Naive thymus-derived CD8-positive, alpha-beta T cell (primary cell): ENCODE results near the gene NCSTN. TPM values are rescaled to one million over a fixed set of nuclear protein-coding genes. Genes with fewer than 3 reads are reported as not detected.
A peak's percentile ranks its signal among the peaks of the same experiment; 100 is the strongest.

Experiments
- ATAC-seq, 2 donors: fragments of 150-1000 bp; cut with Tn5 transposase in 1 of 2; sonication (Bioruptor Pico), chemical (Tn5 transposase) in 1 of 2; 1 replicate in 1 of 2; 2 replicates in 1 of 2; pipeline ENCODE4 v1.10.0; 2021; ENCODE audit warnings: mild to moderate bottlenecking in 2 of 2, moderate library complexity in 2 of 2
- POLR2A ChIA-PET: fragments of 350-600 bp; sonication (Branson Sonifier 250); formaldehyde crosslinking; loops from one replicate; lab custom pipeline; 2021; ENCODE audit warnings: antibody characterized with exemption; lab: Charles Lee
- DNase-seq, 10 donors: peaks; one replicate each; pipeline versions ENCODE4 v3.0.0 to v3.0.0-alpha.2; 2020 to 2022
- H3K27ac Mint-ChIP-seq, 10 donors: one replicate each; pipeline ENCODE4 v1.8.0; 2020 to 2022; ENCODE audit warnings: mild to moderate bottlenecking in 10 of 10, mixed read lengths in 10 of 10, moderate library complexity in 4 of 10, inconsistent platforms in 1 of 10
- H3K27me3 Mint-ChIP-seq, 5 donors: one replicate each; pipeline ENCODE4 v1.8.0; 2021 to 2022; ENCODE audit warnings: mixed read lengths in 5 of 5
- H3K36me3 Mint-ChIP-seq, 3 donors: one replicate each; pipeline ENCODE4 v1.8.0; 2020 to 2022; ENCODE audit warnings: mixed read lengths in 3 of 3, mild to moderate bottlenecking in 2 of 3, inconsistent platforms in 1 of 3
- H3K4me1 Mint-ChIP-seq, 4 donors: one replicate each; pipeline ENCODE4 v1.8.0; 2021 to 2022; ENCODE audit warnings: mixed read lengths in 4 of 4
- H3K4me3 Mint-ChIP-seq, 10 donors: one replicate each; pipeline ENCODE4 v1.8.0; 2020 to 2022; ENCODE audit warnings: mild to moderate bottlenecking in 10 of 10, mixed read lengths in 10 of 10, moderate library complexity in 6 of 10, inconsistent platforms in 1 of 10
- H3K9me3 Mint-ChIP-seq, 9 donors: one replicate each; pipeline ENCODE4 v1.8.0; 2020 to 2022; ENCODE audit warnings: mixed read lengths in 9 of 9, mild to moderate bottlenecking in 3 of 9, inconsistent platforms in 1 of 9, moderate library complexity in 1 of 9
- polyA plus RNA-seq, 3 donors: library from polyadenylated mRNA; unstranded; fragments of 300-500 nt; fragmentation: Illumina TruSeq; gene quantifications; one replicate each; pipeline ENCODE4 v1.2.3, GENCODE V29; 2021
- total RNA-seq, 8 experiments: library from RNA in 2 of 8; stranded (reverse) in 2 of 8; gene quantifications; one replicate each; pipeline ENCODE4 v1.2.3 and lab custom pipeline; 2021 to 2026

Gene NCSTN
- total and polyA plus RNA-seq, 5 experiments from 2014 or later = 56.8 to 76.4 (median 64.2) TPM

- ATAC-seq = no peak
- DNase-seq = no peak
- Mint-ChIP-seq H3K4me3 (no peak overlapping the region), H3K27me3 (no peaks in the 10 kb centered on the region), H3K4me1 (peaks cover 0 to 10% (median under 1%) of the 10 kb centered on the region in 4 donors), H3K9me3 (no peaks in the 10 kb centered on the region), H3K27ac (peak overlapping the region in 3 of 10 donors; percentile 11 to 78 (median 24)), H3K36me3 (peaks cover 6 to 97% (median 36%) of the 10 kb centered on the region in 3 donors)
- POLR2A ChIA-PET = no interaction called here
Observed at GRCh38 chr1:160328184-160328583, 15.0 kb upstream of the NCSTN start.

GRCh38 chr1:160330119-160330518 is 13.1 kb upstream of the NCSTN start:
- ATAC-seq (no peak), DNase-seq (no peak)
- Mint-ChIP-seq H3K27ac (peak overlapping the region in 3 of 10 donors; percentile 2 to 37 (median 8)), H3K9me3 (no peaks in the 10 kb centered on the region), H3K36me3 (peaks cover 6 to 94% (median 28%) of the 10 kb centered on the region in 3 donors), H3K4me1 (peaks cover 0 to 10% (median under 1%) of the 10 kb centered on the region in 4 donors), H3K27me3 (no peaks in the 10 kb centered on the region), H3K4me3 (no peak overlapping the region)
- POLR2A ChIA-PET = no interaction called here

- Mint-ChIP-seq H3K27ac (no peak overlapping the region), H3K4me3 (no peak overlapping the region), H3K36me3 (peaks cover 6 to 90% (median 20%) of the 10 kb centered on the region in 3 donors), H3K4me1 (peaks cover 0 to 10% (median under 1%) of the 10 kb centered on the region in 4 donors), H3K27me3 (no peaks in the 10 kb centered on the region), H3K9me3 (no peaks in the 10 kb centered on the region)
- ATAC-seq = no peak
- POLR2A ChIA-PET = interaction anchor here (0.5 to 1.5 kb wide), 2 partner anchors 38 to 57 kb away, joined by 3 to 5 read pairs; no protein-coding TSS in a partner anchor
- no peak for DNase-seq
Observed at GRCh38 chr1:160332516-160332915, 10.7 kb upstream of the NCSTN start.

GRCh38 chr1:160338580-160338979 is 4.6 kb upstream of the NCSTN start:
- Mint-ChIP-seq H3K9me3 (no peaks in the 10 kb centered on the region), H3K27ac (peak overlapping the region in 3 of 10 donors; percentile 23 to 71 (median 27)), H3K27me3 (no peaks in the 10 kb centered on the region), H3K4me3 (no peak overlapping the region), H3K4me1 (peaks cover 25 to 48% (median 38%) of the 10 kb centered on the region in 4 donors), H3K36me3 (peaks cover 10 to 66% (median 11%) of the 10 kb centered on the region in 3 donors)
- no peak for DNase-seq
- POLR2A ChIA-PET = interaction anchor here (0.5 kb wide), 1 partner anchor 550 kb away, joined by 3 read pairs; no protein-coding TSS in a partner anchor
- ATAC-seq = no peak

- peaks cover 10 to 55% (median 11%) of the 10 kb centered on the region in 3 donors for H3K36me3 Mint-ChIP-seq
- H3K4me1 Mint-ChIP-seq = peaks cover 28 to 63% (median 49%) of the 10 kb centered on the region in 4 donors
- H3K27me3 Mint-ChIP-seq = no peaks in the 10 kb centered on the region
- DNase-seq (no peak), ATAC-seq (no peak)
- H3K9me3 Mint-ChIP-seq = no peaks in the 10 kb centered on the region
- POLR2A ChIA-PET = no interaction called here
- H3K4me3 Mint-ChIP-seq = peak overlapping the region in 2 of 10 donors; percentile 10 to 26
- H3K27ac Mint-ChIP-seq = peak overlapping the region in 5 of 10 donors; percentile 17 to 100 (median 58)
Observed at GRCh38 chr1:160340146-160340545, 3.0 kb upstream of the NCSTN start.

- H3K27ac Mint-ChIP-seq = peak overlapping the region in 9 of 10 donors; percentile 17 to 100 (median 58)
- ATAC-seq (no peak), DNase-seq (no peak)
- no peaks in the 10 kb centered on the region for H3K27me3 Mint-ChIP-seq
- peak overlapping the region in 7 of 10 donors; percentile 9 to 100 (median 95) for H3K4me3 Mint-ChIP-seq
- H3K36me3 Mint-ChIP-seq = peaks cover 10 to 55% (median 11%) of the 10 kb centered on the region in 3 donors
- H3K4me1 Mint-ChIP-seq = peaks cover 28 to 63% (median 52%) of the 10 kb centered on the region in 4 donors
- POLR2A ChIA-PET = no interaction called here
- no peaks in the 10 kb centered on the region for H3K9me3 Mint-ChIP-seq
Observed at GRCh38 chr1:160340866-160341265, 2.3 kb upstream of the NCSTN start.

GRCh38 chr1:160342526-160342925 is 657 bp upstream of the NCSTN start:
- ATAC-seq (peak; percentile 1 to 2), DNase-seq (no peak)
- H3K27me3 Mint-ChIP-seq = no peaks in the 10 kb centered on the region
- H3K9me3 Mint-ChIP-seq = no peaks in the 10 kb centered on the region
- POLR2A ChIA-PET = no interaction called here
- peak overlapping the region; percentile 100 for H3K27ac Mint-ChIP-seq
- H3K36me3 Mint-ChIP-seq = peaks cover 10 to 51% (median 11%) of the 10 kb centered on the region in 3 donors
- peak overlapping the region; percentile 95 to 100 (median 100) for H3K4me3 Mint-ChIP-seq
- peaks cover 31 to 78% (median 61%) of the 10 kb centered on the region in 4 donors for H3K4me1 Mint-ChIP-seq

- peaks cover 8 to 50% (median 9%) of the 10 kb centered on the region in 3 donors for H3K36me3 Mint-ChIP-seq
- H3K4me1 Mint-ChIP-seq = peaks cover 26 to 72% (median 60%) of the 10 kb centered on the region in 4 donors
Observed at GRCh38 chr1:160344241-160344640, 1.1 kb downstream of the NCSTN start.

GRCh38 chr1:160344936-160345335 is 1.8 kb downstream of the NCSTN start:
- Mint-ChIP-seq H3K4me1 (peaks cover 24 to 69% (median 57%) of the 10 kb centered on the region in 4 donors), H3K27ac (peak overlapping the region in 7 of 10 donors; percentile 20 to 100 (median 52)), H3K27me3 (no peaks in the 10 kb centered on the region), H3K36me3 (peaks cover 5 to 50% (median 8%) of the 10 kb centered on the region in 3 donors), H3K4me3 (peak overlapping the region; percentile 10 to 100 (median 99)), H3K9me3 (no peaks in the 10 kb centered on the region)
- ATAC-seq (no peak), DNase-seq (no peak)
- POLR2A ChIA-PET = interaction anchor here (0.6 kb wide), 1 partner anchor 835 kb away, joined by 3 read pairs; no protein-coding TSS in a partner anchor

More at GRCh38 chr1:160344241-160344640, 1.1 kb downstream of the NCSTN start:
- Mint-ChIP-seq H3K27ac (peak overlapping the region; percentile 35 to 100 (median 100)), H3K9me3 (no peaks in the 10 kb centered on the region), H3K27me3 (no peaks in the 10 kb centered on the region), H3K4me3 (peak overlapping the region; percentile 95 to 100 (median 100))
- DNase-seq = no peak
- POLR2A ChIA-PET = interaction anchor here (0.6 to 1.3 kb wide), 3 partner anchors 59 to 835 kb away, joined by 3 to 5 read pairs (median 3); partner anchors contain the start of gene PEX19
- ATAC-seq = no peak

- POLR2A ChIA-PET = no interaction called here
- DNase-seq = no peak
- peaks cover 17 to 56% (median 44%) of the 10 kb centered on the region in 4 donors for H3K4me1 Mint-ChIP-seq
- H3K27me3 Mint-ChIP-seq = no peaks in the 10 kb centered on the region
- H3K36me3 Mint-ChIP-seq = peaks cover 9 to 59% (median 11%) of the 10 kb centered on the region in 3 donors
- ATAC-seq = no peak
- no peaks in the 10 kb centered on the region for H3K9me3 Mint-ChIP-seq
- no peak overlapping the region for H3K4me3 Mint-ChIP-seq
- H3K27ac Mint-ChIP-seq = peak overlapping the region in 1 of 10 donors; percentile 71
Observed at GRCh38 chr1:160346463-160346862, 3.3 kb downstream of the NCSTN start.

GRCh38 chr1:160346958-160347357 is 3.8 kb downstream of the NCSTN start:
- DNase-seq (no peak), ATAC-seq (no peak)

GRCh38 chr1:160351629-160352028 is 8.4 kb downstream of the NCSTN start:
- Mint-ChIP-seq H3K4me3 (no peak overlapping the region), H3K27ac (peak overlapping the region in 1 of 10 donors; percentile 68), H3K9me3 (no peaks in the 10 kb centered on the region), H3K36me3 (peaks cover 11 to 99% (median 25%) of the 10 kb centered on the region in 3 donors), H3K27me3 (no peaks in the 10 kb centered on the region), H3K4me1 (peaks cover 7 to 18% (median 15%) of the 10 kb centered on the region in 4 donors)
- POLR2A ChIA-PET = interaction anchor here (1.2 kb wide), 1 partner anchor 23 kb away, joined by 3 read pairs; no protein-coding TSS in a partner anchor
- DNase-seq (no peak), ATAC-seq (no peak)

More at GRCh38 chr1:160346958-160347357, 3.8 kb downstream of the NCSTN start:
- peaks cover 17 to 52% (median 41%) of the 10 kb centered on the region in 4 donors for H3K4me1 Mint-ChIP-seq
- H3K27ac Mint-ChIP-seq = peak overlapping the region in 3 of 10 donors; percentile 25 to 71 (median 36)
- peaks cover 10 to 64% (median 11%) of the 10 kb centered on the region in 3 donors for H3K36me3 Mint-ChIP-seq
- H3K27me3 Mint-ChIP-seq = no peaks in the 10 kb centered on the region
- no peaks in the 10 kb centered on the region for H3K9me3 Mint-ChIP-seq
- H3K4me3 Mint-ChIP-seq = peak overlapping the region in 1 of 10 donors; percentile 39
- POLR2A ChIA-PET = no interaction called here

GRCh38 chr1:160352555-160352954 is 9.4 kb downstream of the NCSTN start:
- no peaks in the 10 kb centered on the region for H3K9me3 Mint-ChIP-seq
- no peak for ATAC-seq
- H3K4me1 Mint-ChIP-seq = peaks cover 4 to 12% (median 7%) of the 10 kb centered on the region in 4 donors
- peaks cover 16 to 99% (median 29%) of the 10 kb centered on the region in 3 donors for H3K36me3 Mint-ChIP-seq
- H3K27me3 Mint-ChIP-seq = no peaks in the 10 kb centered on the region
- no peak overlapping the region for H3K27ac Mint-ChIP-seq
- POLR2A ChIA-PET = no interaction called here
- DNase-seq = no peak
- no peak overlapping the region for H3K4me3 Mint-ChIP-seq
